BE2C (cell line): Measurements from ENCODE around the gene PRXL2A.

Experiments
- DNase-seq: peaks from one replicate; pipeline ENCODE4 v3.0.0-alpha.2; 2020
- H3K27me3 ChIP-seq: fragments of 250-450 bp; sonication (Bioruptor Pico); 2 replicates; pipeline ENCODE4 v1.5.1; 2020; ENCODE audit warnings: mild to moderate bottlenecking
- H3K36me3 ChIP-seq: fragments of 250-450 bp; sonication (Bioruptor Pico); 2 replicates; pipeline ENCODE4 v1.5.1; 2020; ENCODE audit warnings: mild to moderate bottlenecking
- H3K4me1 ChIP-seq: fragments of 250-450 bp; sonication (Bioruptor Pico); 2 replicates; pipeline ENCODE4 v1.5.1; 2020
- H3K4me3 ChIP-seq: 2 replicates; pipeline ENCODE4 v1.5.1; 2011; ENCODE audit warnings: low read depth, low read length
- H3K9me3 ChIP-seq: fragments of 250-450 bp; sonication (Bioruptor Pico); 2 replicates; pipeline ENCODE4 v1.5.1; 2020
- CTCF ChIP-seq: IDR thresholded peaks from 2 replicates; pipeline ENCODE4 v1.5.1; 2012; ENCODE audit warnings: mild to moderate bottlenecking, low read depth, low read length

PRXL2A gene

GRCh38 chr10:80464557-80465450 is 56.5 kb downstream of the PRXL2A start:
- no peak overlapping the region for H3K4me3 ChIP-seq
- no peak for DNase-seq

GRCh38 chr10:80465451-80465835 is 57.1 kb downstream of the PRXL2A start:
- Histone ChIP-seq H3K9me3 (no peaks in the 10 kb centered on the region), H3K36me3 (no peaks in the 10 kb centered on the region), H3K4me1 (peaks cover 12% of the 10 kb centered on the region), H3K4me3 (no peak overlapping the region), H3K27me3 (no peaks in the 10 kb centered on the region)
- no peak for TF ChIP-seq CTCF
- no peak for DNase-seq

More at GRCh38 chr10:80464557-80465450, 56.5 kb downstream of the PRXL2A start:
- Histone ChIP-seq H3K9me3 (no peaks in the 10 kb centered on the region), H3K27me3 (no peaks in the 10 kb centered on the region), H3K36me3 (no peaks in the 10 kb centered on the region), H3K4me1 (peaks cover 12% of the 10 kb centered on the region)
- TF ChIP-seq CTCF = no peak

GRCh38 chr10:80465839-80466590 is 57.7 kb downstream of the PRXL2A start:
- no peak for DNase-seq
- no peaks in the 10 kb centered on the region for H3K27me3 ChIP-seq
- H3K9me3 ChIP-seq = no peaks in the 10 kb centered on the region
- H3K4me3 ChIP-seq = no peak overlapping the region
- no peak for TF ChIP-seq CTCF
- H3K36me3 ChIP-seq = no peaks in the 10 kb centered on the region
- H3K4me1 ChIP-seq = peaks cover 12% of the 10 kb centered on the region

GRCh38 chr10:80466724-80467326 is 58.5 kb downstream of the PRXL2A start:
- H3K9me3 ChIP-seq = no peaks in the 10 kb centered on the region
- TF ChIP-seq CTCF = no peak
- no peak overlapping the region for H3K4me3 ChIP-seq
- H3K27me3 ChIP-seq = no peaks in the 10 kb centered on the region
- H3K4me1 ChIP-seq = peaks cover 12% of the 10 kb centered on the region
- no peak for DNase-seq
- no peaks in the 10 kb centered on the region for H3K36me3 ChIP-seq

GRCh38 chr10:80468002-80468401 is 59.7 kb downstream of the PRXL2A start:
- peaks cover 5% of the 10 kb centered on the region for H3K4me1 ChIP-seq
- H3K4me3 ChIP-seq = no peak overlapping the region
- peak; percentile 59 for DNase-seq
- no peak for TF ChIP-seq CTCF
- H3K9me3 ChIP-seq = no peaks in the 10 kb centered on the region
- no peaks in the 10 kb centered on the region for H3K36me3 ChIP-seq
- no peaks in the 10 kb centered on the region for H3K27me3 ChIP-seq
